ENCODE measurements around the gene CAMTA2.

- TF ChIP-seq CTCF (IDR thresholded peaks at IDR 0.05) (no peak), EZH2 (IDR thresholded peaks at IDR 0.05) (no peak)
These were observed 36.0 kb downstream of the CAMTA2 start for GRCh38 chr17:4951486-4951885.

Data from neural progenitor cell (in vitro differentiated cells).